Stomach (tissue), 4 donors: ENCODE measurements around the gene LIME1.

Experiments used
- EP300 ChIP-seq: sonication (generic); formaldehyde crosslinking; IDR thresholded peaks from one replicate; pipeline ENCODE4 v1.6.1; 2017; ENCODE audit warnings: antibody characterized with exemption
- POLR2A ChIP-seq, 4 donors: fragments of 450-650 bp; IDR thresholded peaks; one replicate each; pipeline ENCODE4 v1.6.1; 2016; ENCODE audit warnings: antibody characterized with exemption in 4 of 4, control low read depth in 2 of 4, mild to moderate bottlenecking in 1 of 4, moderate library complexity in 1 of 4
- POLR2AphosphoS5 ChIP-seq, 3 donors: sonication (generic); formaldehyde crosslinking; IDR thresholded peaks; one replicate each; pipeline ENCODE4 v1.6.1; 2016; ENCODE audit warnings: antibody characterized with exemption in 3 of 3
- TF ChIP-seq, protein P1 (sequence below), 7 experiments: fragments of 450-650 bp in 4 of 7; fragments of 200-600 bp in 3 of 7; sonication (generic) in 3 of 7; IDR thresholded peaks; one replicate each; pipeline ENCODE4 v1.5.1; 2016 to 2019; ENCODE audit warnings: antibody characterized with exemption in 7 of 7, control low read depth in 2 of 7, mild to moderate bottlenecking in 1 of 7

DNA sequence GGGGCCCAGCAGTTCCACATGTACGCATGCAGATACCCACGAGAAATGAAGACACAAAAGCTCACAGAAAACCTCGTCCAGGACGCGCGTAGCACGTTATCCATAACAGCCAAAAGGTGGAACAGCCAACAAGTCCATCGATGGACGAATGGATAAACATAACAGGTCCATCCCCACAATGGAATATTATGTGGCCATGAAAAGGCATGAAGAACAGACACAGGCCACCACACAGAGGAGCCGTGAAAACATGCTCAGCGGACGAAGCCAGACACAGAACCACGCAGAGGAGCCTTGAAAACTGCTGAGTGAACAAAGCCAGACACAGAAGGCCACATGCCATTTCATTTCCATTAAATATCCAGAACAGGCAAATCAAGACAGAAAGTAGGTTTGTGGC lies 41.1 kb downstream of the LIME1 start:
- TF ChIP-seq POLR2A (IDR thresholded peaks at IDR 0.05) (no peak), POLR2AphosphoS5 (IDR thresholded peaks at IDR 0.05) (no peak), EP300 (no peak)
- TF ChIP-seq, protein P1, sequence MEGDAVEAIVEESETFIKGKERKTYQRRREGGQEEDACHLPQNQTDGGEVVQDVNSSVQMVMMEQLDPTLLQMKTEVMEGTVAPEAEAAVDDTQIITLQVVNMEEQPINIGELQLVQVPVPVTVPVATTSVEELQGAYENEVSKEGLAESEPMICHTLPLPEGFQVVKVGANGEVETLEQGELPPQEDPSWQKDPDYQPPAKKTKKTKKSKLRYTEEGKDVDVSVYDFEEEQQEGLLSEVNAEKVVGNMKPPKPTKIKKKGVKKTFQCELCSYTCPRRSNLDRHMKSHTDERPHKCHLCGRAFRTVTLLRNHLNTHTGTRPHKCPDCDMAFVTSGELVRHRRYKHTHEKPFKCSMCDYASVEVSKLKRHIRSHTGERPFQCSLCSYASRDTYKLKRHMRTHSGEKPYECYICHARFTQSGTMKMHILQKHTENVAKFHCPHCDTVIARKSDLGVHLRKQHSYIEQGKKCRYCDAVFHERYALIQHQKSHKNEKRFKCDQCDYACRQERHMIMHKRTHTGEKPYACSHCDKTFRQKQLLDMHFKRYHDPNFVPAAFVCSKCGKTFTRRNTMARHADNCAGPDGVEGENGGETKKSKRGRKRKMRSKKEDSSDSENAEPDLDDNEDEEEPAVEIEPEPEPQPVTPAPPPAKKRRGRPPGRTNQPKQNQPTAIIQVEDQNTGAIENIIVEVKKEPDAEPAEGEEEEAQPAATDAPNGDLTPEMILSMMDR (IDR thresholded peaks at IDR 0.05) = no peak
